HG03064 (cell line): ENCODE data around the gene OSCP1.
"Not testable (repeated sequence)": the region's sequence is repeated elsewhere in the genome, so short reads cannot be mapped to it uniquely, and the experiment has no call there.

Experiments used
- ATAC-seq: cut with Tn5 transposase; IDR thresholded peaks from one replicate; pipeline ENCODE4 v1.9.1; 2021; ENCODE audit warnings: low read depth; ENCODE audit not compliant: unreplicated experiment

Gene OSCP1, protein sequence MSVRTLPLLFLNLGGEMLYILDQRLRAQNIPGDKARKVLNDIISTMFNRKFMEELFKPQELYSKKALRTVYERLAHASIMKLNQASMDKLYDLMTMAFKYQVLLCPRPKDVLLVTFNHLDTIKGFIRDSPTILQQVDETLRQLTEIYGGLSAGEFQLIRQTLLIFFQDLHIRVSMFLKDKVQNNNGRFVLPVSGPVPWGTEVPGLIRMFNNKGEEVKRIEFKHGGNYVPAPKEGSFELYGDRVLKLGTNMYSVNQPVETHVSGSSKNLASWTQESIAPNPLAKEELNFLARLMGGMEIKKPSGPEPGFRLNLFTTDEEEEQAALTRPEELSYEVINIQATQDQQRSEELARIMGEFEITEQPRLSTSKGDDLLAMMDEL

DNA sequence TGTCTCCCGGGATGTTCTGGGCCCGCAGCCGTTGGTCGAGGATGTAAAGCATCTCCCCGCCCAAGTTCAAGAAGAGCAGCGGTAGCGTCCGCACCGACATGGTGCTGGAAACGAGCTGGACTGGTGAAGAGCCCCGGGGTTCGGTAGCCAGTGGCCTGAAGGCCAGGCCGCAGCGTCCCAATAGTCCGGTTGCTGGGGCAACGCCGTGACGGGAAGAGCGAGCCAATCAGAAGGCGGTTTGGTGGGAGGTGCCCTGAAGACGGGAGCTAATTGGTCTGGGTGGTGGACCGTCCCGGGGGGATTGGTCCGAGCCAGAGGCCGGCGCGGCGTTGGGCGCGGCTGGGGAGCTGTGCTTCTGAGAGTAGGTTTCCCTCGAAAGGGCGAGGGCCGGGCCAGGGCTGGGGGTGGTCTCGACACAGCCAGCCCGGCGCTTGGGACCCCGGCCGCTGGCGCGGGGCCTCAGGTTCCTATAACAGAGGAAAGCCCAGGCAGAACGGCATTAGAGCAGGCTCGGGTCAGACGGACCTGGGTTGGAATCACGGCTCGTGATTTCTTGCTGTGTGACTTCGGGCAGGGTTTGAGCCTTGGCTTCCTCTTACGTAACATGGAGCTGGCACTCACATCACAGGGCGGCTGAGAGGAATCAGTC, at the start of gene OSCP1:
TSS of gene OSCP1 (minus strand) at position 182 of the 649 bp plus-strand sequence. CDS start at position 100, 82 bp downstream.
- peak; percentile 93 for ATAC-seq

DNA sequence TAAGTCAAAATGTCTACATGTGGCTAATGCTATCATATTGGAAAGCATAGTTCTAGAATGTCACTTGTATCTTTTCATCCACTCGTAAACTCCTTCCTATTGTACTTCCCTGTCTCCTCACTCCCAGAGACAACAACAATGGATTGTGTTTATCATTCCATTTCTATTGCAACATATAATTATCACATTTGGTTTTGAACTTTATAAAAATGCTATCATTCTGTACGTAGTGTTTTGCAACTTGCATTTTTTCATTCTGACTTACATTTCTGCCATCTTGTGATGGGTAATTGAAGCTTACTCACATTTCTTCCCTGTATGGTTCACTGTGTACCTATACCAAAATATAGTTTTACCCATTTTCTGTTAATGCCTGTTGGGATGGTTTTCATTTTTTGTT, 47.0 kb upstream of the OSCP1 start:
- no peak for ATAC-seq

DNA sequence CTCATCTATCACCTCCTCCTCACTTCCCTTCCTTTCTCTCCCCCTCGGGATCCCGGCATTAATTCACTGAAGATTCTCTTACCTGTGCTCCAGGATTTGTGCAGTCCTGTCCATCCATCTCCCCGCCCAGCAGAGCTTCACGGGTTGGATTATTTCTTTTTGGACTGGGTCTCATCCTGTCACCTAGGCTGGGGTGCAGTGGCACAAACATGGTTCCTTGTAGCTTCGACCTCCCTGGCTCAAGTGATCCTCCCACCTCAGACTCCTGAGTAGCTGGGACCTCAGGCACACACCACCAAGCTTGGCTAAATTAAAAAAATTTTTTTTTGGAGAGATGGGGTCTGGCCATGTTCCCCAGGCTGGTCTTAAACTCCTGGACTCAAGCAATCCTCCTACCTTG, 44.7 kb upstream of the OSCP1 start:
- no peak for ATAC-seq

DNA sequence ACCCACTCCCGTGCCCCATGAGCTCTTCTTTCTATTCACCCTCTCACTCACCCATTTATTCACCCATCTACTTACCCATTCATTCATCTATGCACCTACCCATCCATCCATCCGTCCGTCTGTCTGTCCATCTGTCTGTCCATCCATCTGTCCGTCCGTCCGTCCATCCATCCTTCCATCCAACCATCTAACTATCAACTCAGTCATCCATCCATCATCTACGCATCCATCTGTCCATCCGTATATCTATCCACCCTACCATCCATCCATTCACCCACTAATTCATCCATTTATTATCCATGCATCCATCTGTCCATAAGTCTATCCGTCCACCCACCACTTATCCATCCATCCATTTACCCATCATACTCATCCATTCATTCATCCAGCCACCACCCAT, 43.3 kb upstream of the OSCP1 start:
- ATAC-seq, result no peak

DNA sequence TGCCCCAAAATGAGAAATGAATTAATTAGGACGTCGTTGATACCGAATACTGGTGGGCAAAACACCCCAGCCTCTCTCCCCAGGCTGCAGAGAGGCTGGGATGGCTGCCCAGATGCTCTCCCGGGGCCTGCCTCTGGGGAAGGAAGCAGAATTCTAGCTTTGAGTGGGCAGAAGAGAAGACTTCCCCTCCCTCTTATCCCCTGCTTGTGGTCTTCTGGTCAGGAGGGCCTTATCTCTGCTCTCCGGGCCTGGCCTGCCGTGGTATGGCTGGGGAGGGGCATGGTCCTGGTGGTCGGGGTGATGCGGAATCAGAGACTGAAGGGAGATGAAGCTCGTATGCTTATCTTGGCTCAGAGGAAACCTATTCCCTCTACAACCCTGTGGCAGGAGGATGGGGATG, 42.2 kb upstream of the OSCP1 start:
- ATAC-seq, result no peak

DNA sequence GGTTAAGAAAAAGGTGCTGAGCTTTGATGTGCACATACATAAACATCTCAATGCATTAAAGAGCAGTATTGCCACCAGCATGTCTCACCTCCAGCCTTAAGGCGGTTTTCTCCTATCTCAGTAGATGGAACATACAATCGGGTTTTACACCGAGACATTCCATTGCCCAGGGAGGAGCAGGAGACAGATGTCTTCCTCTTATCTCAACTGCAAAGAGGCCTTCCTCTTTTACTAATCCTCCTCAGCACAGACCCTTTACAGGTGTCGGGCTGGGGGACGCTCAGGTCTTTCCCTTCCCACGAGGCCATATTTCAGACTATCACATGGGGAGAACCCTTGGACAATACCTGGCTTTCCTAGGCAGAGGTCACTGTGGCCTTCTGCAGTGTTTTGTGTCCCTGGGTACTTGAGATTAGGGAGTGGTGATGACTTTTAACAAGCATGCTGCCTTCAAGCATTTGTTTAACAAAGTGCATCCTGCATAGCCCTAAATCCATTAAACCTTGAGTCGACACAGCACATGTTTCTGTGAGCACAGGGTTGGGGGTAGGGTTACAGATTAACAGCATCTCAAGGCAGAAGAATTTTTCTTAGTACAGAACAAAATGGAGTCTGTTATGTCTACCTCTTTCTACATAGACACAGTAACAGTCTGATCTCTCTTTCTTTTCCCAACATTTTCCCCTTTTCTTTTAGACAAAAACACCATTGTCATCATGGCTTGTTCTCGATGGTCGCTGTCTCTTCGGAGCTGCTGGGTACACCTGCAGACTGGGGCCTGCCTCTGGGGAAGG, 39.2 kb upstream of the OSCP1 start:
- ATAC-seq, result not testable (repeated sequence)

DNA sequence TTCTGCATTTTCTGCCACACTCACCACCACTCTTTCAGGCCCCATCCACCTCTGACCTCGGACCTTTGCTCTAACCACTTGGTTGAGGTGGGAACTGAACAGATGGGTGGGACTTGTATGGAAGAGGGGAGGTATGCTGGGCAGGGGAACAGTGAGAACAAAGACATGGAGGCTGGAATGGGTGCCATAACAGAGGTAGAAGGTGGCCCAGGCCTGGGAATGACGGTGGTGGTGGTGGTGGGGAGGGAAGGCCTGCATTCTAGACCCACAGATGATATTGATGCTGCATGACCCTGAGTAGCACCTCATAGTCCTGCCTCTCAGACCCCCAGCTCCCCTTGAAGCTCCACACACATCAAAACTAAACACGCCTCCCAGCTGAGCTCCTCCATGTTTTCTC, 37.7 kb upstream of the OSCP1 start:
- no peak for ATAC-seq

DNA sequence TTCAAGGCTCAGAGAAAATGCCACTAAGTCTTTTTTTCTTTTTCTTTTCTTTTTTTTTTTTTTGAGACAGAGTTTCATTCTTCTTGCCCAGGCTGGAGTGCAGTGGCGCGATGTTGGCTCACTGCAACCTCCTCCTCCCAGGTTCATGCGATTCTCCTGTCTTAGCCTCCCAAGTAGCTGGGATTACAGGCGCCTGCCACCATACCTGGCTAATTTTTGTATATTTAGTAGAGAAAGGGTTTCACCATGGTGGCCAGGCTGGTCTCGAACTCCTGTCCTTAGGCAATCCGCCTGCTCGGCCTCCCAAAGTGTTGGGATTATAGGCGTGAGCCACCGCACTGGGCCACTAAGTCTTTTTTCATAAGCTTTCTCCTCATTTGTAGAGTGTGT, 37.1 kb upstream of the OSCP1 start:
- not testable (repeated sequence) for ATAC-seq

DNA sequence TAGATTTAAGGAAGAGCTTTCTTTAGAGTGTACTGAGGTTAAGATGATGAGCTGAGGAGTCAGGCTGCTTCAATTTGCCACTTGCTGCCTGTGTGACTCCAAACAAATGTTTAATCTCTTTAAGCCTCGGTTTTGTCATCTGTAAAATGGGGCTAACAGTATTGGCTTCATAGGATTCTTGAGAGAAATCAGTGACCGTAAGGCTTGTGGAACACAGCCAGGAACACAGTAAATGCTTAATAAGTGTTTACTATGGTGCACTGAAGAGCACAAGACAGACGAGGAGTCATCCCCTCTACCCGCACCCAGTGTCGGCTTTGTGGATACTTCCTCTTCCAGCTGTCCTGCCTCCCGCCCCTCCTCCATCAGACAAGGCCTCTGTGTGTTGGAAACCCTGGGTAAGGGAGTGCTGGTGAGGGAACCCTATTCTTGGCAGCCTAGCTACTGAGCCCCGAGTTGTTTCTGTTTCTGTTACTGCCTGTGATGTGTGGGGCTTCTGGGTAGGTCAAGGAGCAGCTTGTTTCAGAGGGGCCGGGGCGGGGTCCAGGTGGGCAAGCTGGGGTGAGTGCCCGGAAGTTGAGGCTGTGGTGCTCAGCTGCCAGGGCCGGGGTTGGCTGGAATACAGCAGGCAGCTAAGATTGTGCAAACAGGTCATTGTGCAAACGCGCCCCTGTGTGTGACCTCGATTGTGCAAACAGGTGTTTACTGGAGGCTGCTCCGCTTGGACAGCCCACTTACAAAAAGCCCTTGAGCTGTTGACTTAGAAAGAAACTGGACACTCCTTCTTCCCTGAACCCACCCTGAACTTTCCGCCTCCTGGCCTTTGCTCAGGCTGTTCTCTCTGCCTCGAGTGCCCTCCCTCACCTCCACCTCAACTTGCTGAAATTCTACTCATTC, 36.4 kb upstream of the OSCP1 start:
- no peak for ATAC-seq

DNA sequence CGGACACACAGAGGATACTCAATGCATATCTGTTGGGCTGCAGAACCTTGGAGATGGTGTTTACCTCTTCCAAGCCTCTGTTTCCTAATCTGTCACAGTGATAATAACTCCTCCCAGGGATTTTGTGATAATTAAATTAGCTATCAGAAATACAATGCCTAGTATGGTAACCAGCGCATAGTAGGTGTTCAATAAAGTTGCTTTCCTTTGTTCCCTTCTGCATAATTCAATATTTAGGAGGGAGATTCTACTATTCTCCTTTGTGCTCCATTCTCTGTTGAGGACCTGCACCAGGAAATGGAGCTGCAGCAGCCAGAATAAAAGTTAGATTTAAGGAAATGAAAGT, 35.8 kb upstream of the OSCP1 start:
- no peak for ATAC-seq

DNA sequence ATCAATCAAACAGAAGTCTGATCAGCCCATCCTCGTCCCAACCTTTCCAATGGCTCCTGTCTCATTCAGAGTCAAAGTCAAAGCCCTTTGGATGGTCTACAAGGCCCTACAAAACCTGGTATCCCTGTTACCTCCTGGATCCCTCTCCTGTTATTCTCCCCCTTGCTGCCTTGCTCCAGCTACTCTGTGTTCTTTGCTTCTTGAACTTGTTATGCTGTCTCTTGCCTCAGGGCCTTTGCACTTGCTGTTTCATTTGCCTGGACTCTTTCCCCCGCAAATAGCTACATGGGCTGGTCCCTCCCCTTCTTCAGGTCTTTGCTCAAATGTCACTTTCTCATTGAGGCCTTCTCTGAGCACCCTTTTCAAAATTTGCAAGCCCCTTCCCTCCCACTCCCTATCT, 33.8 kb upstream of the OSCP1 start:
- ATAC-seq, result no peak

DNA sequence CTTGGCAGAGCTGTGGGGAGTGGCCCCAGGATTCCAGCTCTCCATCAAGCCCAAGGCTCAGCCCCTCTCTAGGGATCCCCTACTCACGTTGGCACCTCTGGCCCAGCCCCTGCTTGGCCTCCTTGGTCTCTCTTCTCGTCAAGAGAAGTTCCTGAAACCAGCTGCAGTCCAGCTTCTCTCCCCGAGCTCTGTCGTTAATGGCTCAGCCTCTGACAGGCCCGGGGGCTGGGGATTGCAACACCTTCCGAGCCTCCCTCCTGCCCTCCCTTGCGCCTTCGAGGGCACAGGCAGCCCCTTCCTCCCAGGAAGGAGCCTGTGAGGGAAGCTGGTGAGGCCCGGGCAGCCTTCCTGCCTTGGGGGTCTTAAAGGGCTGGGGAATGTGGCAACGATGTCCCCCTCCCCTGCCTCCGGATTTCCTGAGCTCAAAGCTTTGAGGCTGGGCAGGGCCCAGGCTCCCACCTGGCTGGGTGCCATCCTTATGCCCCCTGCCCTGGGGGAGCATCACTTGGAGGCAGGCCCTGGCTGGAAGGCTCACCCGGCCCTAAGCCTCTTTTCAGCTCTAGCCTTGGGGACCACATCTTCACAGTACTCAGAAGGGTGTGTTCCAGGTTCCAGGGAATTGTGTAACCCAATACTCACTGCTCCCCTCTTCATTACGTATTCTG, 32.6 kb upstream of the OSCP1 start, which contains the start of gene CSF3R:
TSS of gene CSF3R (minus strand) at position 190 of the 665 bp plus-strand sequence. CDS start 3,417 bp downstream, outside the sequence.
- no peak for ATAC-seq

DNA sequence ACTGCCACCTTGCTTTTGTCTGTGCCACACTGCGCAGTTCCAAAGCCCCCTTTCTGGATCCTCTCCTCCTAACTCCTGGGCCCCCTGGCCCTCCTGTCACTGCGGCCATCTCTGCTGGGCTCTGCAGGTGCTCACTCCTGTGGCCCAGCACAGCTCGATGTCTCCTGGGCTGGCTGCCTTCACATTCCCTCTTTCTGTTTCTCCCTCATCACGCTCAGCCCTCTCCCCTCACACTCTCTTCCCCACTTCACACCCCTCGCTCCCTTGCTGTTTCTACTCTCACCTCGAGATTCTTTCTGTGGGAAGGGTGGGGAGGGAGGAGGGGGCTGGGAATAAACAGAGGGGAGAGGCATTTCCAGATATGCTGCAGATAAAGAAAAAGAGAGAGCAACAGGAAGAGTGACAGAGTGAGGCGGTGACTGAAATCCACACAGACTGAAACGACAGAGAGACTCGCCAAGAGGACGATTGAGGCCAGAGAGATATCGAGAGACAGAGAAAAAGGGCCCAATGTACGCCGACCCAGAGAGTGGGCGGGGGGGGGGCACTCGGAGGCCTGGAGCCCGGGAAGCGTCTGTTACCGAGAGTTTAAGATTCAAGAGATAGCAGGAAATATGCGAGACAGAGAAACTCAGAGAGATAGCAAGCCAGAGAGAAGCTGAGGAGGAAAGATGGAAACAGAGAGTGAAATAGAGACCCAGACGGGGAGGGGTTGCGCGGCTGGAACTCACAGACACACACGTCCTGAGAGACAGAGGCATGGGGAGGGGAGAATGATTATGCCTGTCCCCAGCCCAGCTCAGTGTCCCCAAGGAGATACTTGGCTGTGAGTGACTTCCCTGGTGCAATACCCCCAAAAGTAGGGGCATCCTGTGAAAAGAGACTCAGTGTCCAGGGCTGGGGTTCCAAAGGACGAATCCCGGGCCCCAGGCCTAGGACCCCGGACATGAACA, 31.8 kb upstream of the OSCP1 start:
- ATAC-seq, result no peak

DNA sequence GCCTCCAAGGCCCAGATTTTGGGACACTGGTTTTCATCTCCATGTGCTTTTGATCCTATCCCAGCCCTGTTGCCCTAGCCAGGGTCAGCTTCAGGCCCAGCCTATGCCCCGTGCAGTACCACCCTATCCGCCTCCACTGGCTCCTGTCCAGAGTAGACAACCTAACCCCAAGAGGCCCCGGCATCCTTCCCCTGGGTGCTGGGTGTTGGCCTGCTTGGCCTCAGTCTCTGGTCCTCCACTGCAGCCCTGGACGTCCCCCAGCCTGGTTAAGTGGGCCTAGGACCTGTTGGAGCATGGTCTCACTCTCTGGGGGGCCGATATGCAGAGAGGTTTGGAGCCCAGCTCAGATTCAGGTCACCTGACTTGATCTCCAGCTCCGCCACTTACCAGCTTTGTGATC, 30.8 kb upstream of the OSCP1 start:
- ATAC-seq, result no peak

DNA sequence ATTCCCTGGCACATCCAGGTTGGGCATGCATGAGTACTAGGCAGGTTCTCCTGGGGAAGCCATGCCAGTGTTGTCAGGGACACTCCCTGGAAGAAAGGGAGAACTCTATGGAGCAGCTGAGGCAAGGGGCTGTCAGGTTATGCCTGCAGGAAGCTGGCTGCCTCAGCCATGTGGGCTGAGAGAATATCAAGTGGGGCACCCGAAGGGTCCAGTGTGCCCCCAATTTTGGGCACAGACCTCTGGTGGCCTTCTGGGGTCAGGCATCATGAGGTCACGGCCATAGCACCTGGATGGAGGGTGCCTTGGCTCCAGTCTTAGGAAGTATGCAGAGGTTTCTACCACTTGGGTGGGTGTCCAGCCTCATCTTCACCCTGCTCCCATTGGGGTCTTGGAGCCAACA, 29.9 kb upstream of the OSCP1 start:
- ATAC-seq, result no peak

DNA sequence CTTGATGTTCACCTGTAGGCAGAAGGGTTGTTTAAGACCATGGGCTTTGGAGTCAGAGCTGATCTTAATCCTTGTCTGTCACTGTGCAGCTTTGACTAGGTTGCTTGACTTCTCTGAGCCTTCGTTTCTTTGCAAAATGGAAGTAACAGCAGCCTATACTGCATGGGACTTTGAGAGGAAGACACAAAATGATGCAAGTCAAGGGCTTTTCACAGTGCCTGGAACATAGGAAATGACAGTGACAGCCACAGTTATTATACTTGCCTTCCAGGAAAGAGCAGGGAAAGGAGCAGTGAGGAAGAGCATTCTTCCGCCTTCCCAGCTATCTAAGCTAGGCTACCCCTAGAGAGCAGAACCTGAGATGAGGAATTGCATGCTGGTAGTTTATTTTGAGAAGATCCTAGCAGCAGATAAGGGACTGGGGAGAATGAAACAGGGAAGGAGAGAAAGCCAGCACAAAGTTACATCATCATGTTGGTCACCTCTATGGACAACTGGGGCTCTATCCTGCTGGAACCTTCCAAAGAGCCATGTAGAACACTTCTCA, 29.3 kb upstream of the OSCP1 start:
- no peak for ATAC-seq

DNA sequence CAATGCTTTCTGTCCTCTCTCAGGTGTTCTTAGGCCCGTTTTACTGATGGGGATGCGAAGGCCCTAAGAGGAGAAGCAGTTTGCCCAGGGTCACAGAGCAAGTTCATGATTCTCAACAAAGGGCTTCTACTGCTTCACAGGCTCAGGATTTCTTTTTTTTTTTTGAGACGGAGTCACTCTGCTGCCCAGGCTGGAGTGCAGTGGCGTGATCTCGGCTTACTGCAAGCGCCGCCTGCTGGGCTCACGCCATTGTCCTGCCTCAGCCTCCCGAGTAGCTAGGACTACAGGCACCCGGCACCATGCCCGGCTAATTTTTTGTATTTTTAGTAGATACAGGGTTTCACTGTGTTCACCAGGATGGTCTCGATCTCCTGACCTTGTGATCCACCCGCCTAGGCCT, 27.4 kb upstream of the OSCP1 start:
- not testable (repeated sequence) for ATAC-seq

DNA sequence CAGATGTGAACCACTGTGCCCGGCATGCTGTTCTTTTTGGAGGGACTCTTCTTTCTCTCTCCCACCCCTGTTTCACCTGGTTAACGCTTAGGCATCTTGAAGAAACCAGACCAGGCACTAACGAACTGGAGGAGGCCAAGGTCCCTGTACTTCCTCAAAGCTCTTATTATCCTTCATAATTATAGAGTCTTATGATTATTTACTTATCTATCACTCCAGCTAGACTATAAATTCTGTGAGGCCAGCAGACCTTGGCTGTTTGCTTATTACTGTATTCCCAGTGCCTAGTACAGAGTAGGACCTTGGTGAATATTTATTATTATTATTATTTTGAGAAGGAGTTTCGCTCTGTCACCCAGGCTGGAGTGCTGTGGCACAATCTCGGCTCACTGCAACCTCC, 26.7 kb upstream of the OSCP1 start:
- no peak for ATAC-seq
